KMS-11 (cell line): ENCODE measurements around the gene EPN3.

Experiments used
- H2AFZ ChIP-seq: fragments of 200-600 bp; sonication (generic); 2 replicates; pipeline ENCODE4 v1.6.1; 2016; ENCODE audit warnings: antibody characterized with exemption, mixed run types, low read depth
- H3K27ac ChIP-seq: fragments of 200-600 bp; sonication (generic); 2 replicates; pipeline ENCODE4 v1.6.1; 2016; ENCODE audit warnings: mild to moderate bottlenecking, mixed run types
- H3K27me3 ChIP-seq: fragments of 200-600 bp; sonication (generic); 2 replicates; pipeline ENCODE4 v1.6.1; 2017; ENCODE audit warnings: mild to moderate bottlenecking, low read depth, mixed run types, moderate library complexity; ENCODE audit not compliant: insufficient read depth
- H3K36me3 ChIP-seq: fragments of 200-600 bp; sonication (generic); 2 replicates; pipeline ENCODE4 v1.6.1; 2017; ENCODE audit warnings: mild to moderate bottlenecking, mixed run types; ENCODE audit not compliant: insufficient read depth
- H3K4me1 ChIP-seq: fragments of 200-600 bp; sonication (generic); 2 replicates; pipeline ENCODE4 v1.6.1; 2016; ENCODE audit warnings: mild to moderate bottlenecking, low read depth, mixed run types; ENCODE audit not compliant: poor library complexity, severe bottlenecking
- H3K4me2 ChIP-seq: fragments of 200-600 bp; sonication (generic); 2 replicates; pipeline ENCODE4 v1.7.0; 2016; ENCODE audit warnings: mild to moderate bottlenecking, mixed run types
- H3K4me3 ChIP-seq: fragments of 200-600 bp; sonication (generic); IDR thresholded peaks from 2 replicates; pipeline ENCODE4 v1.6.1; 2017; ENCODE audit warnings: low read depth, low read length, mixed read lengths; ENCODE audit not compliant: insufficient read depth
- H3K79me2 ChIP-seq: fragments of 200-600 bp; sonication (generic); 2 replicates; pipeline ENCODE4 v1.6.1; 2016; ENCODE audit warnings: low read depth, mixed run types; ENCODE audit not compliant: insufficient read depth
- H3K9ac ChIP-seq: fragments of 200-600 bp; sonication (generic); 2 replicates; pipeline ENCODE4 v1.6.1; 2016; ENCODE audit warnings: mild to moderate bottlenecking, mixed run types
- H4K20me1 ChIP-seq: fragments of 200-600 bp; sonication (generic); 2 replicates; pipeline ENCODE4 v1.6.1; 2016; ENCODE audit warnings: mild to moderate bottlenecking, mixed run types; ENCODE audit not compliant: insufficient read depth
- TF ChIP-seq, protein P1 (sequence below): fragments of 200-600 bp; sonication (generic); conservative IDR thresholded peaks from 2 replicates; pipeline ENCODE4 v1.6.1; 2017; ENCODE audit warnings: low read depth, mild to moderate bottlenecking, antibody characterized with exemption, low read length, moderate library complexity, mixed read lengths

Gene EPN3

DNA sequence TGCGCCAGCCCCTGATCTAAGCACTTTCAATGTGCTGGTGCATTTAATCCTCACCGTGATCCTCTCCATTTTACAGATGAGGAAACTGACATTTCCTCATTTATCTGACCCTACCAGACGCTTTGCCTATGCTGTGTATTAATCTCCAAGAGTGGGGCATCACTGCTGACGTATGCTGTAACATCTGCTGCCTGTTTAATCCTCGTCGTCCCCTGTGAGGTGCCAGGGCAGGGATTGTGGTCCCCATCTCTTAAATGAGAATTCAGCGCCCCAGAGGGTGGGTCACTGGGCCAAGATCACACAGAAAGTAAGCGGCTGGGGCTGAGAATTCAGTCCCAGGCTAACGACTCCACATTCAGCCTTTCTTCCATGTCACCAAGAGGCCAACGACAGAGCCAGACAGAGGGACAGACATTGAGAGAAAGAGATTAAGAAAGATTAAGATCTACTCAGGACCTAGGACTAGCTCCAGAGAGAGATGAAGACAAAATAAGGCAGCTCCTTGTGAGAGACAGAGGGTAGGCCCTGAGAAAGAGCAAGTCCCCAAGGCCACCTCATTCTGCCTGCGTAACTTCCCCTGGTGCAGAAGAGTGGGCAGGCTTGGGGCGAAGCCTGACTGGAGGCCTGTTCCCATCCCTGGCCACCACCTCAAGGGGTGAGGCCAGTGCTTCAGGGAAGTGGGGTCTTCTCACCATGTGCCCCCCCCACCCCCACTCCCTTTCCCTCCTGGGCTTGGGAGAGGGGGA is 41.5 kb downstream of the EPN3 start:
- H3K27me3 ChIP-seq = peaks cover 34% of the 10 kb centered on the region
- no peaks in the 10 kb centered on the region for H3K36me3 ChIP-seq
- H3K9ac ChIP-seq = no peak overlapping the region
- H4K20me1 ChIP-seq = no peaks in the 10 kb centered on the region
- TF ChIP-seq, protein P1, sequence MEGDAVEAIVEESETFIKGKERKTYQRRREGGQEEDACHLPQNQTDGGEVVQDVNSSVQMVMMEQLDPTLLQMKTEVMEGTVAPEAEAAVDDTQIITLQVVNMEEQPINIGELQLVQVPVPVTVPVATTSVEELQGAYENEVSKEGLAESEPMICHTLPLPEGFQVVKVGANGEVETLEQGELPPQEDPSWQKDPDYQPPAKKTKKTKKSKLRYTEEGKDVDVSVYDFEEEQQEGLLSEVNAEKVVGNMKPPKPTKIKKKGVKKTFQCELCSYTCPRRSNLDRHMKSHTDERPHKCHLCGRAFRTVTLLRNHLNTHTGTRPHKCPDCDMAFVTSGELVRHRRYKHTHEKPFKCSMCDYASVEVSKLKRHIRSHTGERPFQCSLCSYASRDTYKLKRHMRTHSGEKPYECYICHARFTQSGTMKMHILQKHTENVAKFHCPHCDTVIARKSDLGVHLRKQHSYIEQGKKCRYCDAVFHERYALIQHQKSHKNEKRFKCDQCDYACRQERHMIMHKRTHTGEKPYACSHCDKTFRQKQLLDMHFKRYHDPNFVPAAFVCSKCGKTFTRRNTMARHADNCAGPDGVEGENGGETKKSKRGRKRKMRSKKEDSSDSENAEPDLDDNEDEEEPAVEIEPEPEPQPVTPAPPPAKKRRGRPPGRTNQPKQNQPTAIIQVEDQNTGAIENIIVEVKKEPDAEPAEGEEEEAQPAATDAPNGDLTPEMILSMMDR = no peak
- H3K27ac ChIP-seq = no peak overlapping the region
- no peaks in the 10 kb centered on the region for H3K79me2 ChIP-seq
- H2AFZ ChIP-seq = no peak overlapping the region
- no peaks in the 10 kb centered on the region for H3K4me1 ChIP-seq
- H3K4me3 ChIP-seq = no peak overlapping the region
- H3K4me2 ChIP-seq = no peak overlapping the region

DNA sequence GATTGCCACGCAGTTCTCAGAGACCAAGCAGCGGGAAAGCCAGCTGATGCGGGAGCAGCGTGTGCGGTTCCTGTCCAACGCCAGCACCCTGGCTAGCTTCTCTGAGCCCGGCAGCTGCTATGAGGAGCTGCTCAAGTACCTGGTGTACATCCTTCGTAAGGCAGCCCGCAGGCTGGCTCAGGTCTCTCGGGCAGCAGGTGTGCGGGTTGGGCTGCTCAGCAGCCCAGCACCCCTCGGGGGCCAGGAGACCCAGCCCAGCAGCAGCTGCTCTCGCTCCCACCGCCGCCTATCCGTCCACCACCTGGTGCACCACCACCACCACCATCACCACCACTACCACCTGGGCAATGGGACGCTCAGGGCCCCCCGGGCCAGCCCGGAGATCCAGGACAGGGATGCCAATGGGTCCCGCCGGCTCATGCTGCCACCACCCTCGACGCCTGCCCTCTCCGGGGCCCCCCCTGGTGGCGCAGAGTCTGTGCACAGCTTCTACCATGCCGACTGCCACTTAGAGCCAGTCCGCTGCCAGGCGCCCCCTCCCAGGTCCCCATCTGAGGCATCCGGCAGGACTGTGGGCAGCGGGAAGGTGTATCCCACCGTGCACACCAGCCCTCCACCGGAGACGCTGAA is 43.2 kb downstream of the EPN3 start:
- no peaks in the 10 kb centered on the region for H4K20me1 ChIP-seq
- H3K27me3 ChIP-seq = peaks cover 49% of the 10 kb centered on the region
- H3K27ac ChIP-seq = no peak overlapping the region
- H3K79me2 ChIP-seq = no peaks in the 10 kb centered on the region
- no peak overlapping the region for H3K4me2 ChIP-seq
- no peak overlapping the region for H3K9ac ChIP-seq
- H2AFZ ChIP-seq = no peak overlapping the region
- TF ChIP-seq, protein P1 = peak; percentile 42; the same call in 1 of the 2 replicates
- H3K4me1 ChIP-seq = no peaks in the 10 kb centered on the region
- no peaks in the 10 kb centered on the region for H3K36me3 ChIP-seq
- no peak overlapping the region for H3K4me3 ChIP-seq

GRCh38 chr17:50576864-50577263 is 44.3 kb downstream of the EPN3 start:
- no peaks in the 10 kb centered on the region for H3K36me3 ChIP-seq
- no peaks in the 10 kb centered on the region for H3K4me1 ChIP-seq
- no peaks in the 10 kb centered on the region for H4K20me1 ChIP-seq
- no peak overlapping the region for H3K4me3 ChIP-seq
- TF ChIP-seq, protein P1 = no peak
- peaks cover 60% of the 10 kb centered on the region for H3K27me3 ChIP-seq
- H3K27ac ChIP-seq = no peak overlapping the region
- H3K79me2 ChIP-seq = no peaks in the 10 kb centered on the region
- H3K9ac ChIP-seq = no peak overlapping the region
- H2AFZ ChIP-seq = no peak overlapping the region
- no peak overlapping the region for H3K4me2 ChIP-seq

GRCh38 chr17:50577451-50577954 is 45.0 kb downstream of the EPN3 start:
- peaks cover 66% of the 10 kb centered on the region for H3K27me3 ChIP-seq
- TF ChIP-seq, protein P1 = no peak
- H3K27ac ChIP-seq = no peak overlapping the region
- no peak overlapping the region for H2AFZ ChIP-seq
- no peak overlapping the region for H3K4me3 ChIP-seq
- no peaks in the 10 kb centered on the region for H3K4me1 ChIP-seq
- H4K20me1 ChIP-seq = no peaks in the 10 kb centered on the region
- H3K79me2 ChIP-seq = no peaks in the 10 kb centered on the region
- no peak overlapping the region for H3K4me2 ChIP-seq
- H3K36me3 ChIP-seq = no peaks in the 10 kb centered on the region
- H3K9ac ChIP-seq = no peak overlapping the region
